Measurements from ENCODE around the gene RALGAPA1. TPM values are rescaled to one million over a fixed set of nuclear protein-coding genes. Genes with fewer than 3 reads are reported as not detected.

Gene RALGAPA1
- total RNA-seq, 3 donors from 2014 or later (not counting 1 experiment from before 2014, with no cell fraction given), result 66.5 to 101 (median 90.7) TPM

GRCh38 chr14:35526962-35527361 lies 282.1 kb downstream of the RALGAPA1 start:
- intact Hi-C loops (cut with micrococcal nuclease), result no loop called here
- no CpG with 5 or more reads among the region's 2 CpGs for WGBS (ENCODE audit: insufficient coverage)
- ATAC-seq (no peak), DNase-seq (no peak)
- Mint-ChIP-seq H3K36me3 (no peaks in the 10 kb centered on the region), H3K4me1 (no peaks in the 10 kb centered on the region), H3K9me3 (no peaks in the 10 kb centered on the region), H3K27me3 (ENCODE audit: low read depth in 2 of 2) (peaks cover 41 to 76% of the 10 kb centered on the region in 2 donors), H3K4me3 (no peak overlapping the region), H3K27ac (no peak overlapping the region)
- Histone ChIP-seq H3K36me3 (ENCODE audit: control insufficient read depth, insufficient read depth, low read length) (no peaks in the 10 kb centered on the region), H3K27me3 (ENCODE audit: control insufficient read depth, insufficient read depth, low read length) (peaks cover 23% of the 10 kb centered on the region), H3K4me3 (ENCODE audit: low read length) (no peak overlapping the region), H3K4me1 (ENCODE audit: control insufficient read depth, insufficient read depth, low read length) (no peaks in the 10 kb centered on the region), H3K27ac (ENCODE audit: low read length) (no peak overlapping the region), H3K9me3 (ENCODE audit: control insufficient read depth, insufficient read depth, low read length) (no peaks in the 10 kb centered on the region)
- TF ChIP-seq, protein P1, sequence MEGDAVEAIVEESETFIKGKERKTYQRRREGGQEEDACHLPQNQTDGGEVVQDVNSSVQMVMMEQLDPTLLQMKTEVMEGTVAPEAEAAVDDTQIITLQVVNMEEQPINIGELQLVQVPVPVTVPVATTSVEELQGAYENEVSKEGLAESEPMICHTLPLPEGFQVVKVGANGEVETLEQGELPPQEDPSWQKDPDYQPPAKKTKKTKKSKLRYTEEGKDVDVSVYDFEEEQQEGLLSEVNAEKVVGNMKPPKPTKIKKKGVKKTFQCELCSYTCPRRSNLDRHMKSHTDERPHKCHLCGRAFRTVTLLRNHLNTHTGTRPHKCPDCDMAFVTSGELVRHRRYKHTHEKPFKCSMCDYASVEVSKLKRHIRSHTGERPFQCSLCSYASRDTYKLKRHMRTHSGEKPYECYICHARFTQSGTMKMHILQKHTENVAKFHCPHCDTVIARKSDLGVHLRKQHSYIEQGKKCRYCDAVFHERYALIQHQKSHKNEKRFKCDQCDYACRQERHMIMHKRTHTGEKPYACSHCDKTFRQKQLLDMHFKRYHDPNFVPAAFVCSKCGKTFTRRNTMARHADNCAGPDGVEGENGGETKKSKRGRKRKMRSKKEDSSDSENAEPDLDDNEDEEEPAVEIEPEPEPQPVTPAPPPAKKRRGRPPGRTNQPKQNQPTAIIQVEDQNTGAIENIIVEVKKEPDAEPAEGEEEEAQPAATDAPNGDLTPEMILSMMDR (IDR thresholded peaks at IDR 0.05), result no peak

- no peak overlapping the region for H3K27ac Mint-ChIP-seq
- H3K27me3 ChIP-seq (ENCODE audit: control insufficient read depth, insufficient read depth, low read length), result peaks cover 12% of the 10 kb centered on the region
- TF ChIP-seq, protein P1 (IDR thresholded peaks at IDR 0.05), result no peak
- no peak overlapping the region for H3K27ac ChIP-seq (ENCODE audit: low read length)
- no peaks in the 10 kb centered on the region for H3K9me3 Mint-ChIP-seq
- H3K36me3 Mint-ChIP-seq, result no peaks in the 10 kb centered on the region
- DNase-seq, result no peak
- H3K4me1 Mint-ChIP-seq, result no peaks in the 10 kb centered on the region
- H3K4me3 ChIP-seq (ENCODE audit: low read length), result no peak overlapping the region
- H3K27me3 Mint-ChIP-seq (ENCODE audit: low read depth in 2 of 2), result peaks cover 32 to 76% of the 10 kb centered on the region in 2 donors
- ATAC-seq, result no peak
- no peaks in the 10 kb centered on the region for H3K4me1 ChIP-seq (ENCODE audit: control insufficient read depth, insufficient read depth, low read length)
- no peak overlapping the region for H3K4me3 Mint-ChIP-seq
- H3K36me3 ChIP-seq (ENCODE audit: control insufficient read depth, insufficient read depth, low read length), result no peaks in the 10 kb centered on the region
- 100% methylated on average over 3 of the region's 3 CpGs for WGBS (ENCODE audit: insufficient coverage)
- intact Hi-C loops (cut with micrococcal nuclease), result no loop called here
- H3K9me3 ChIP-seq (ENCODE audit: control insufficient read depth, insufficient read depth, low read length), result no peaks in the 10 kb centered on the region
Observed at GRCh38 chr14:35525695-35526094, 283.4 kb downstream of the RALGAPA1 start.

- no peaks in the 10 kb centered on the region for H3K4me1 ChIP-seq (ENCODE audit: control insufficient read depth, insufficient read depth, low read length)
- Mint-ChIP-seq H3K4me3 (no peak overlapping the region), H3K4me1 (no peaks in the 10 kb centered on the region), H3K36me3 (no peaks in the 10 kb centered on the region), H3K9me3 (no peaks in the 10 kb centered on the region), H3K27me3 (ENCODE audit: low read depth in 2 of 2) (peaks cover 15 to 38% of the 10 kb centered on the region in 2 donors), H3K27ac (no peak overlapping the region)
- TF ChIP-seq, protein P1 (IDR thresholded peaks at IDR 0.05), result no peak
- no peaks in the 10 kb centered on the region for H3K9me3 ChIP-seq (ENCODE audit: control insufficient read depth, insufficient read depth, low read length)
- WGBS (ENCODE audit: insufficient coverage), result no CpG with 5 or more reads among the region's 2 CpGs
- intact Hi-C loops (cut with micrococcal nuclease), result no loop called here
- ATAC-seq (no peak), DNase-seq (no peak)
- H3K27me3 ChIP-seq (ENCODE audit: control insufficient read depth, insufficient read depth, low read length), result no peaks in the 10 kb centered on the region
- no peaks in the 10 kb centered on the region for H3K36me3 ChIP-seq (ENCODE audit: control insufficient read depth, insufficient read depth, low read length)
- H3K27ac ChIP-seq (ENCODE audit: low read length), result no peak overlapping the region
- H3K4me3 ChIP-seq (ENCODE audit: low read length), result no peak overlapping the region
Observed at GRCh38 chr14:35519986-35520385, 289.1 kb downstream of the RALGAPA1 start.

GRCh38 chr14:35515916-35516315 lies 293.2 kb downstream of the RALGAPA1 start:
- H3K27ac ChIP-seq (ENCODE audit: low read length), result no peak overlapping the region
- Mint-ChIP-seq H3K9me3 (no peaks in the 10 kb centered on the region), H3K27me3 (ENCODE audit: low read depth in 2 of 2) (peaks cover 7 to 13% of the 10 kb centered on the region in 2 donors), H3K4me1 (no peaks in the 10 kb centered on the region), H3K4me3 (no peak overlapping the region), H3K36me3 (no peaks in the 10 kb centered on the region), H3K27ac (no peak overlapping the region)
- no peaks in the 10 kb centered on the region for H3K27me3 ChIP-seq (ENCODE audit: control insufficient read depth, insufficient read depth, low read length)
- intact Hi-C loops (cut with micrococcal nuclease), result no loop called here
- H3K4me3 ChIP-seq (ENCODE audit: low read length), result no peak overlapping the region
- no peak for DNase-seq
- no peaks in the 10 kb centered on the region for H3K9me3 ChIP-seq (ENCODE audit: control insufficient read depth, insufficient read depth, low read length)
- TF ChIP-seq, protein P1 (IDR thresholded peaks at IDR 0.05), result no peak
- no CpG with 5 or more reads among the region's 1 CpG for WGBS (ENCODE audit: insufficient coverage)
- no peak for ATAC-seq
- no peaks in the 10 kb centered on the region for H3K4me1 ChIP-seq (ENCODE audit: control insufficient read depth, insufficient read depth, low read length)
- H3K36me3 ChIP-seq (ENCODE audit: control insufficient read depth, insufficient read depth, low read length), result no peaks in the 10 kb centered on the region

Measured in natural killer cell (primary cell).